ENCODE data around the gene NCK2. TPM values are rescaled to one million over a fixed set of nuclear protein-coding genes. Genes with fewer than 3 reads are reported as not detected.

The NCK2 gene
- total RNA-seq, 4 donors from 2014 or later, result 14.7 to 47.5 (median 29.3) TPM

GRCh38 chr2:105924932-105925331 lies 180.2 kb downstream of the NCK2 start:
- no peaks in the 10 kb centered on the region for H3K9me3 ChIP-seq
- DNase-seq, result no peak
- TF ChIP-seq CTCF (IDR thresholded peaks at IDR 0.05) (no peak), POLR2A (IDR thresholded peaks at IDR 0.05) (no peak)
- intact Hi-C loops (cut with DNase I; ENCODE audit: low total_unique reads), result no loop called here
- no peaks in the 10 kb centered on the region for H3K4me1 ChIP-seq
- H3K4me3 ChIP-seq, result no peak overlapping the region
- no peaks in the 10 kb centered on the region for H3K36me3 ChIP-seq
- H3K27me3 ChIP-seq, result no peaks in the 10 kb centered on the region
- no peak overlapping the region for H3K27ac ChIP-seq

- no peaks in the 10 kb centered on the region for H3K36me3 ChIP-seq
- H3K4me3 ChIP-seq, result no peak overlapping the region
- no peak overlapping the region for H3K27ac ChIP-seq
- TF ChIP-seq CTCF (IDR thresholded peaks at IDR 0.05) (no peak), POLR2A (IDR thresholded peaks at IDR 0.05) (no peak)
- H3K9me3 ChIP-seq, result no peaks in the 10 kb centered on the region
- no peaks in the 10 kb centered on the region for H3K4me1 ChIP-seq
- intact Hi-C loops (cut with DNase I; ENCODE audit: low total_unique reads), result no loop called here
- DNase-seq, result no peak
- no peaks in the 10 kb centered on the region for H3K27me3 ChIP-seq
Observed at GRCh38 chr2:105925390-105925789, 180.7 kb downstream of the NCK2 start.

- intact Hi-C loops (cut with DNase I; ENCODE audit: low total_unique reads), result no loop called here
- no peak for TF ChIP-seq CTCF (IDR thresholded peaks at IDR 0.05)
- Histone ChIP-seq H3K9me3 (no peaks in the 10 kb centered on the region), H3K4me3 (no peak overlapping the region), H3K4me1 (no peaks in the 10 kb centered on the region), H3K36me3 (no peaks in the 10 kb centered on the region), H3K27ac (no peak overlapping the region), H3K27me3 (no peaks in the 10 kb centered on the region)
- DNase-seq, result no peak
Observed at GRCh38 chr2:105926960-105927678, 182.4 kb downstream of the NCK2 start.

- no peaks in the 10 kb centered on the region for H3K4me1 ChIP-seq
- no peaks in the 10 kb centered on the region for H3K27me3 ChIP-seq
- H3K9me3 ChIP-seq, result no peaks in the 10 kb centered on the region
- intact Hi-C loops (cut with DNase I; ENCODE audit: low total_unique reads), result no loop called here
- DNase-seq, result no peak
- TF ChIP-seq CTCF (IDR thresholded peaks at IDR 0.05), result no peak
- no peak for TF ChIP-seq POLR2A (IDR thresholded peaks at IDR 0.05)
- no peak overlapping the region for H3K4me3 ChIP-seq
- no peaks in the 10 kb centered on the region for H3K36me3 ChIP-seq
- no peak overlapping the region for H3K27ac ChIP-seq
Observed at GRCh38 chr2:105928086-105928485, 183.4 kb downstream of the NCK2 start.

- Histone ChIP-seq H3K4me3 (no peak overlapping the region), H3K27me3 (no peaks in the 10 kb centered on the region), H3K9me3 (no peaks in the 10 kb centered on the region), H3K27ac (no peak overlapping the region), H3K4me1 (no peaks in the 10 kb centered on the region), H3K36me3 (no peaks in the 10 kb centered on the region)
- no peak for DNase-seq
- intact Hi-C loops (cut with DNase I; ENCODE audit: low total_unique reads), result no loop called here
- TF ChIP-seq POLR2A (IDR thresholded peaks at IDR 0.05) (no peak), CTCF (IDR thresholded peaks at IDR 0.05) (no peak)
Observed at GRCh38 chr2:105928563-105928962, 183.9 kb downstream of the NCK2 start.
